HG03575 (cell line): ENCODE data around the gene METTL1.

Experiments used
- ATAC-seq: cut with Tn5 transposase; IDR thresholded peaks from one replicate; pipeline ENCODE4 v1.9.1; 2021; ENCODE audit not compliant: unreplicated experiment, insufficient number of reproducible peaks, low FRiP score; ENCODE audit errors: extremely low read depth

METTL1 gene

DNA sequence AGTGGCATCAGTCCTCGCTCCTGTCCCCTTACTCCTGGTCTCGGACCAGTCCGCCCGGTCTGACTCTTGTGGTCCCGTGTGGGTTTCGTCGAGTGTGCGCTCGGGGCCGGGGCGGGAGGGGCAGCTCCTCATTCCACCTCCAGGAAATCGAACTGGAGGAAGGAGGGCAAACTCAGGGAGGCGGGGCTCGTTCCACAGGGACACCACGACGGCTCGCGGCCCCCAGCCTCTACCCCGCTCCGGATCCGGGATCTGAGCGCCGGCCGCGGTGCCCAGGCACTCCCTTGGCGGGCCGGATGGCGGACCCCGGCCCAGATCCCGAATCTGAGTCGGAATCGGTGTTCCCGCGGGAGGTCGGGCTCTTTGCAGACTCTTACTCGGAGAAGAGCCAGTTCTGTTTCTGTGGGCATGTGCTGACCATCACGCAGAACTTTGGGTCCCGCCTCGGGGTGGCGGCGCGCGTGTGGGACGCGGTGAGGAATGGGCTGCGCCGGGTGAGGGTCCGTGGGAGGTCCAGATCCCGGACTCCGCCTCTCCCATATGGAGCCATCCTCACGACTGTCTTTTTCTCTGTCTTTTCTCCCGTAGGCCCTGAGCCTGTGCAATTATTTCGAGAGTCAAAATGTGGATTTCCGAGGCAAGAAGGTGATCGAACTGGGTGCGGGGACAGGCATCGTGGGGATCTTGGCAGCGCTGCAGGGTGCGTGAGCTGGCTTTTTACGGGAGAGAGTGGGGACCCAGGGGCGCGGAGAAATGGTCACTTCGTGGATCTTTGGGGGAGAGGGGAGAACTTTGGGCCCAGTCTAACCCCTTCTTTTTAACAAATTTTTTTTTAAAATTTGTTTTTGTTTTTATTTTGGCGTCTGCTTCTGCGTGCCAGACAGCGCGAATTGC, 771 bp upstream of the METTL1 start, which contains the start of gene EEF1AKMT3:
TSS of gene EEF1AKMT3 (plus strand) at position 186 of the 894 bp plus-strand sequence. CDS start at position 297, 111 bp downstream.
- no peak for ATAC-seq

DNA sequence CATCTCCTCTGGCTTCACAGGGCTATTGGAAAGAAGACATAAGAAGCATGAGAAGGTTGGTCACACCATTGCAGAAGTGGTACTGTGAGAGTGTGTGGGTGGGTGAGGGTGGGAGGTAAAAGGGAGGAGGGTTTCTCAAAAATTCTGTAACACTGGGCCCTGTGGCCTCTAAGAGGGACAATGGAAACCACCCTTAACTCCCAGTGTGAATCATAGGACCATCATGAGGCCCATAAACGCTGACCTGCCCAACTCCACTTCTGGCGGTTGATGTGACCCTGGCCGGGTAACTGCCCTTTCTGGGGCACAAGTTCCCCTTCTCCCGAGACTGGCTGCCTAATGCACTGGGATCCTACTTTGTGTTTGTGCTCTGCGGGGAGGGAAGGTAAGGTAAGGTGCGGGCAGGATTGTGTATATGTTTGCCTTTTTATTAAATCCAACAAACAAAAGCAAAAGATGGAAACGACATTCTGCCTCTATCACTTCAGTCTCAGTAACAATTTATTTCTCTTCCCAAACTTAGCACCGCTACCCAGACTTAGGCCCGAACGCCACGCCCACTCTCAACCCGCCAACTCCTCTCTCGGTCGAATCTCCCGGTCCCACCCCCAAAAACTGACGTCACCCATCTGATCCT, 551 bp downstream of the METTL1 start:
- ATAC-seq, result peak; percentile 49

DNA sequence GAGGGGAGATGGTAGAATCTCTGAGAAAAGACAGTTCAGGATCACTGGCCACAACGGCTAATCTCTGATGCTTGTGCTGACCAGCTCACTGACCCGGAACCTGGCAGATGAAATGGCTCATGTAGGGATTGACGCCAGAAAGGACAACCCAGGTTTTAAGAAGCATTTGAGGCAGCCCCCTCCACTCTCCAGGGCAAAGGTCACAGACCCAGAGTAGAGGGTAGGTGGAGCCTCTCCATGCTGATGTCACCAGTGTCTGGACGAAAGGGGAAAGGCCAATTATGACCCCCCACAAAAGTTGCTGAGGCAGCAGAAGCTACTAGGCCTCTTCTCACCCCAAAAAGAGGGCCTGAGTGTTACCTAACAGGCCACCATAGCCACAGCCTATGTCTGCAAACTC, 1.2 kb downstream of the METTL1 start:
- ATAC-seq, result no peak

DNA sequence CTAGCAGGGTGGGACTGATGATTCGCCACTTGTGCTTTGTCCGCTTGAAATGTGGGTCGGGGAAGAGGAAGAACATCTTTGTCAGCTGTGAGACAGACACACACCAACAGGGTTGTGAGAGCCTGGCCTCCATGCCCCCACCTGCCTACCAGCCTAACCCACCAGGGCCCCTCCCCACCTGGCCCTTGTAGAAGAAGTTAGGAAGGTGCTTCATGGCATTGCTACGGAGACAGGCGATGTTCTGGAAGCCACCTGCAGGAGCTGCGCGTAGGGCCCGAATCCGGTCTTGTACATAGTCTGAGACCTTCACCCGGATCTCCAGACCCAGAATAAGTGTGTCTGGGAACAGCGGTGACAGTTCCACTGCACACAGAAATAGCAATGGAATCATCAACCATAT, 2.3 kb downstream of the METTL1 start:
- no peak for ATAC-seq

DNA sequence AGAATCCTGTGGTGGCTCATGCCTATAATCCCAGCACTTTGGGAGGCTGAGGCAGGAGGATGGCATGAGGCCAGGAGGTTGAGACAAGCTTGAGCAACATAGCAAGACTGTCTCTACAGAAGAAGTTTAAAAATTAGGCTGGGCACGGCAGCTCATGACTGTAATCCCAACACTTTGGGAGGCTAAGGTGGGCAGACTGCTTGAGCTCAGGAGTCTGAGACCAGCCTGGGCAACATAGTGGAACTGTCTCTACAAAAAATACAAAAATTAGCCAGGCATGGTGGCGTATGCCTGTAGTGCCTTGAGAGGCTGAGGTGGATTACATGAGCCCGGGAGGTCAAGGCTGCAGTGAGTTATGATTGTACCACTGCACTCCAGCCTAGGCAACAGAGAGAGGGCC, 4.0 kb downstream of the METTL1 start:
- ATAC-seq, result no peak

DNA sequence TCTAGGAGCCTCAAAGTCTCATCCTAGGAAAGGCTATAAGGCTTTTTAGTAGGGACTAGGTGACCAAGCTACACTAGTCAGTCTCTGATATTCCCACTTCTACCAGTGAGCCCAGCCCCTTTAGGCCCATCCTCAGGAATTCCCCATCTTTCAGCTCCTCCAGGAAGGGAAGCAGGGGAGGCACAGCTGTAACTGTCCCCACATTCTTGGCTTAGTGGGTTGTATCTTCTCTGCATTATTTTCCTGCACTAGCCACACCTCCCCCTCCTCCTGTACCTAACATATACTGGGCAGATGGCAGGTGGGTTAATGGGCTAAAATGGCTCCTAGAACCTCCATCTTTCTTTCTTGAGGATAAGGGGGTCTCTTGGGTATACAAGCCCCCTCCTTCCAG, 4.6 kb downstream of the METTL1 start:
- ATAC-seq, result no peak

DNA sequence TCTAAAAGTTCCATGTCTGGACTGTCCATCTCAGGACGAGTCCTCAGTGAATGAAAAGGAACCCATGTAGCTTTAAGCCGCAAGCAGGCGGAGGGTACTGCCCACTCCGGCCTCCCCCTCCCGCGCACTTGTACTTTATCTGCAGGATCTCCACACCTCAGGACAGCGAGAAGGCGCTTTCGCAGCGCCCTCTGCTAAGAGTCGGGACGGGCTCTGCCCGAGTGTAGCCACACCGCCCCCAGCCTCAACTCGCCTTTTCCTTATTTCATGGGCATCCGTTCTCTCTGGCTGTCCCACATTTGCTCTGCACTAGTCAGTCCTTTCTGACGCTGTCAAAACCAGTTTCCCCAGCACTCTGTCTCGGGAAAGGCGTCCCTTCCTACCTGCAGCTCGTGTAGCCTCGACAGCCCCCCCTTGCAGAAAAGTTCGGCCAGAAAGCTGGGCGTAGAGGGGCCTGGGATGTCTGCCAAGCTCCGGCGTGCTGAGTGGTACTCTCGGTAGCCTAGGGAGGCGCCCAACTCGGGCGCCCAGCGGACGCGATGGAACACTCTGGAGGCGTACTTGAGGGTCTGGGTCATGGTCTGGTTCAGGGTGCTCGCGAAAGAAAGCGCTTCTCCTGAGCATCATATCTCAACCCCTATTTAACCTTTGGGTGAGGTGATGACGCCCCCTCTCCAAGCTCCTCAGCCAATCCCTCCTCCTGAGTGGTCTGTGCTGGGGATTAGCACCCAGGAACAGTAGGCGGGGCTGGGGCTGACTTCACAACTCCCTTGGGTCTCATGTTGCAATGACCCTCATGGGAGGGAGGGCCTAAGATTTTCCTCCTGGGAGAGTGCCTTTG, 5.2 kb downstream of the METTL1 start, which contains the start of gene CYP27B1:
TSS of gene CYP27B1 (minus strand) at position 615 of the 841 bp plus-strand sequence. CDS start at position 578, 37 bp downstream.
- ATAC-seq, result no peak

DNA sequence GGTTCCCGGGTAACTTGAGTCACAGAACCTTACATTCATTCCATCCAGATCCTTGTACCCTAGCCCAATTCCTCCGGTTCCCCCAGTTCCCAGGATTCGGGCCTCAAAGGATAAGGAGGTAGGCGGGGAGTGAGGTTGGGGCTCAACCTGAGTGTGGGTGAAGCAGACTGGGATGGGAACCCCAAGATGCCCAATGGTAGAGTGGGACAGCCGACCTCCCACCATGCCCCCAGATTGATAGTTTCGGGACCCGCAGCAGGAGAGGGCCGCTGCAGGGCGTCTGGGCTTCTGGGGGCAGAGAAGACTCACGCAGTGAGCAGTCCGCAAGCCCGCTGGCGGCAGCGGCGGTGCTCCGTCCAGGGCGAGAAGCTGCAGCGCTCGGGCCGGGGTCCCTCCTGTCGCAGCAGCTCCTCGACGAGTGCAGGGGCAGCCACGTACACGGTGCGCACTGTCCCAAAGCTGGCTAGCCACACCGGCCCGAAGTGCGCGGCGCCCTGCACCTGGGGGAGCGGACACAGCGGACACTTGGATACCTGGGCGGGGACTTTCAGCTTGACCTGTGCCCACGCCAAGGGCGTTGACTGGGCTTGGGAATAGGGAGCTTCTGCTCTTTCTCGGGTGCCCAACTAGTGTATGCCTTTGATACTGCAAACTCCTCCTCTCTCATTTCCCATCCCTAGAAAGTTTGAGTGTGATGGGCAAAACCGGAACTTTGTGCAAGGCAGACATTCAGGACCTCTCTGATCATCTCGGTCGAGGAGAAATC, 6.0 kb downstream of the METTL1 start:
- no peak for ATAC-seq

DNA sequence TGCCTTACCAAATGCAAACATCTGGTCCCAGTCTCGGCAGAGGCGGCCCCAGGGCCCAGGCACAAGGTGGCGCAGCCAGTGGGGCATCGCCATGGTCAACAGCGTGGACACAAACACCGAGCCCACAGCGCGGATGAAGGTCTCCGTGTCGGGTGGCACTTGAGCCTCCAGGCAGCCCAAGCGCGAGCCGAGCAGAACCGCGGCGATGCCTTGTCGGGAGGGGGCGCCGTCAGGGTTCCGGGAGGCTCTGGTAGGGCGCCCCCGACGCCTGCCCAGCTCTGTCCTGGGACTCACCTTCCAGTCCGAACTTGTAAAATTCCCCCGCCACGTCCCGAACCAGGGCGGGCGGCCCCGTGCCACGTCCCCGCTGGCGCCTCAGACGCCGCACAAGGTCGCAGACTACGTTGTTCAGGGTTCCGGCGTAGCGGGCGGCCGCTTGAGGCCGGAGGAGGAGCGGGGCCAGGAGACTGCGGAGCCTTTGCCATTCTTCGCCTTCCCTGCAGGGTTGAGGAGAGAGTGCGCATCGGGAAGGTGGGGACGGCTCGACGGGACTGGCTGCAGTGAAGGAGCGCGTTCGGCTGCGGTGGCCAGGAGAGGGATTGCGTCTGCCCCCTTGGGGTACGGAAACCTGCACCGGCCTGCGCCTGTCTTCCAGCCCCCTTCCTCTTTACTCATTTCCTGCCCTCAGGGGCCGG, 6.8 kb downstream of the METTL1 start:
- ATAC-seq, result no peak

DNA sequence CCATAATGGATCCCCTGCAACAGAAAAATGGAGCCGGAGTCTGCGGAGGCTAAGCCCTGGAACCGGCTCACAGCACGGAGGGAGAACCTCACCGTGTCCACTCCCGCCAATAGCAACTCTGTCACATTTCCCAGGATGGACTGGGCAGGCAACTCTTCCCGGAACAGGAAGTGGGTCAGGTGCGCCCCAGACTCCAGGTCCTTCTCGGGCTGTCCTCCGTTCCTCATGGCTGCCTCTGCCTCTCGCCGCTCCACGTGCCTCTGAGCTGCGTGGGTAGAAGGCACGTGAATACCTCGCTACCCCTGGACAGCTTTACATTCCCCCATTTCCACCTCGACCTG, 7.3 kb downstream of the METTL1 start:
- ATAC-seq, result no peak

DNA sequence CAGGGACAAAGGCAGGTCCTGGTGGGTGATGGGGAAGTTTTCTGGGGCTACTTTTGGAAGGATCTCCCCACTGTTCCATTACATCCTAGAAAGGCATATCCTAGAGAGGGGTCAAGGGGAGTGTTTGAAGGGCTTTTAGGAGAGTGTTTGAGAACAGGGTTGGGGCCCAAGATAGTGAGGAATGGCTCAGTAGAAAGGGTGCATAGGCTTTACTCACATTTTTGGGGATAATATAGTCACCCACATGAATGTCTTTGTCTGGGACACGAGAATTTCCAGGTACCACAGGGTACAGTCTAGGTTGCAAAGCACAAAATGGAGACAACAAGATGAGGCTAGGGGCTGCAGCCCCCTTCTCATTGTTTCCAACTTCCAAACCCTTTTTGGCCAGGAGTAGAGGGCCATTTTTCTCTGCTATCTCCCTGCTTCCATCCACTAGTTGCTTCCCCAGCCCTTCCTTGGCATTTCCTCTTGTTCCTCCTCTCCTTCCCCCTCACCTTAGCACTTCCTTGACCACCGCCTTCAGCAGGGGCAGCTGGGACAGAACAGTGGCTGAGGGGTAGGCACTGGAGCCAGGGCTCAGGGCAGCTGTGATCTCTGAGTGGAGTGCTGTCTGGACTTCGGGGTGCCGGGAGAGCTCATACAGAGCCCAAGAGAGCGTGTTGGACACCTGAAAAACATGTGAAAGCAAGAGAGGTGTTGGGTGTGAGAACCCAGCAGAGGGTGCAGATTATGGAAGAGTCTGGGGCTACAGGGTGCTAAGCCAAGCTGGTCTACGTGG, 7.8 kb downstream of the METTL1 start:
- ATAC-seq, result no peak

DNA sequence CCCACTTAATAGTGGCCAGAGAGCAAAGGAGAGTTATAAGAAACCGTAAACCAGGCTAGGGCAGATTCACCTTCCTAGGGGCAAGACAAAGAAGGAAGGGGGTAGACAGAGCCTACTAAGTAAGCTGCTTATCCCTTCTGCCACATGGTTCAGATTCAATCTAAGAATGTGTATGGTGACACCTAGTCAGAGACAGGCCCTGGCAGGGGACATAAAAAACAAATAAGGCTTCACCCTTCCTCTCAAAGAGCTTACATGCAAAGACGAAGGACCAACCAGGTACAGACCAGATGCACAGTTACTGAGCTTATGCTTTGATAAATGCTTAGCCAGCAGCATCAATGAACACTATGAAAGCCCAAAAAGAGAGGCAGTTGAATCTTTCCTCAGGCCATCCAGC, 9.4 kb downstream of the METTL1 start:
- ATAC-seq, result no peak

DNA sequence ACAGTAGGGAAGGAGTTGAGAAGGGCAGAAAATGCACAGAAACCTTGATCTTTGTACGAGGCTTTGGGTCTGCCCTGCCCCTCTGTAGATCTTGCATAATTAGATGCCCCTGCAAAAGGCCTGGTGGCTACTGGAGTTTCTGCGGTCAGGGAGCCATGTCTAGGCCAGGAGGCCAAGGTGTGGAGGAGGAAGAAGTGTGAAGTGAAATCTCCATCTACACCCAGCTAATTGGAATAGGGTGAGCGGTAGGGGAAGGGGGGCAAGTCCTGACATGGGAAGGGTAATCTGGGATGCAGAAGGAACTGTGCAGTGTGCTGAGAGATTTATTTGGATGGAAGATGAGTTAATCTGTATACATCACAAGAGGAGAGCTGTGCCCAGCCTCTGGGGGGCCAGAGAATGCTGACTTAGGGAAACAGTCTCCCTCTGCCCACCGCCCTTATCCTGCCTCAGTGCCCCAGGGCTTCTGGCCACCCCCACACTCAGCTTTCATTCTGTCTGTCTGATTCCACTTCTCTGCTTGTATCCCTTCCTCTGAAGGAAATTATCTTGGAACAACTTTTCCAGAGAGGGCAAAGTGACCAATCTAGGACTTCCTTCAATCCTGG, 10.4 kb downstream of the METTL1 start:
- no peak for ATAC-seq

DNA sequence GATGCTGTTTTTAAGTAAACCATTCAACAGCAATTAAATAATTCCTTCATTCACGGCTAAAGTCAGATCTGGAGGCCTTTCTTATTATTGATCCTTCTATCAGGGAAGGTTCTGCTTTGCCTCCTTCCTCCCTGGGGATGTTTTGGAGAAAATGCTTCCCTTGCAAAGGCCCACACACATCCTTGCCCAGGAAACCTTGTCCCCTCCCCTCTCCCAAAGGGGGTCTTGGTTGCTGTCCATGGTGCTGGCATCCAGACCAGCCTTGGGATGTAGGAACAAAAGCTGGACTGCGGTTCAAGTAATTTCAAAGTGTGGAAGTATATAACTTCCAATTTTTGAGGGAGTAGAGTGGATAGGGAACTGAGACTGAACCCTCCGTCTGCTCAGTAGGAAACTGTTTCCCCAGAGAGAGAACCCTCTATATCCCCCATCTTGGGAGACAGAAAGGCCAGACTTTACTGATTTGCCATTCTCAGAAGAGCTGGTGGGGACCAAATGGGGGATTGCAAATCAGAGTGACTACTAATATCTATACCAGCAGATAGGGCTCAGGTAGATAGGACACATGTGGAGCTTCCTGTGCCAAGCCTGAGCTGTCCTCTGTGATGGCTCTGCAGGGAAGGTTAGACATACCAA, 11.4 kb downstream of the METTL1 start:
- ATAC-seq, result no peak

DNA sequence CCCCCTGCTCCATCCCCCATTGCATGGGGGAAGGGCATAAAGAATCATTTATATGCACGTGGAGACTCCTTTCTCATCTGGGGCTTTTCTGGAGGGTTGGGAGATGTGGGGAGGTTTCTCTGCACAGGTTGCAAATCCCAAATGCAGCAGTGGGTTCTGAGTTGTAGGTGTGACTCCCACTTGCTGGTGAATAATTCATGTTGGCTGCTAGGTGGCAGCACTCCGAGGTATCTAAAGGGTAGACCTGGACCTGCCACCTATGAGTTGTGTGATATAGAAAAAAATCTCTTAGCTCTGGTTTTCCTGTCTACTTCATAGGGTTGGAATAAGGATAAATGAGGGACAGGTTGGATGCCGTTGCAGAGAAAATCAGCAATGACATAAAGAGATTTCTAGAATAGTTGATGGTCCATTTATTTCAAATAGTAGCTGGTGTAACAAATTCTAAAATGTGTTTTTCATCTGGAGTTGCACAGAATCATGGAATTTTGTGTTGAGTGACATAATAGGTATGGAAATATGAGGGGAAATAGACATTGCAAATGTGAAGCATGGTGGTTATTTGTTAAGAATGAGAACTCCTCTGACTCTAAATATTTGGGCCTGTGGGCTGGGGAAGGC, 12.4 kb downstream of the METTL1 start:
- no peak for ATAC-seq

DNA sequence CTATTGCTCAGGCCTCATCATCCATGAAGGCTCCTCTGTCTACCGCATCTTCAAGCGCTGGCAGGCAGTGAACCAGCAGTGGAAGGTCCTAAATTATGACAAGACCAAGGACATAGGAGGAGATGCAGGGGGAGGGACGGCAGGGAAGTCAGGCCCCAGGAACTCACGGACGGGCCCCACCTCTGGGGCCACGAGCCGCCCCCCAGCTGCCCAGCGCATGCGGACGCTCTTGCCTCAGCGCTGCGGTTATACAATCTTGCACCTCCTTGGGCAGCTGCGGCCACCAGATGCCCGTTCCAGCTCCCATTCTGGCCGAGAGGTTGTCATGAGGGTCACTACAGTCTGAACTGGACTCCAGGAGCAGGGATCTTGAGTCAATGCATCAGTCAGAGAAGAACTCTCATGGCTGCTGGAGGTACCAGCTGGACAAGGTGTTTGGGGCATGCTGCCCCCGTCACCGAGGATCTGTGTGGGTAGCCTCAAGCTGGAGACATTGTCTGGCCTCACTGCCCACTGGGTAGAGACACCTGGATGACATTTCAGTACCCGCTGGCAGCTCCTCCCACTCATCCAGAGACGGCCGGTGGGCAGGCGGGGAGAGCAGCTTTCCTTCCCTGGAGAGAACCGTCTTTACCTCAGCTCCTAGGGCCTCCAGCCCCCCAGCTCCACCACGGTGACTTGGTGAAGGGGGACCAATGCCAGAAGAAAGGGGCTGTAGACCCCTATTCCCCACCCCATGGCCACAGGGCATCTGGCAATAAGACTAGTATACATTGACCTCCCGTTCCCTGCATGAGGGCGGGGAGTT, 13.1 kb downstream of the METTL1 start:
- ATAC-seq, result no peak
